HG03045 (cell line): ENCODE data around the gene KIF23.

ENCODE experiments used
- ATAC-seq: cut with Tn5 transposase; IDR thresholded peaks from one replicate; pipeline ENCODE4 v1.9.1; 2021; ENCODE audit warnings: mild to moderate bottlenecking, moderate library complexity; ENCODE audit not compliant: unreplicated experiment

Gene KIF23

GRCh38 chr15:69486481-69487110, 72.4 kb downstream of the KIF23 start:
- no peak for ATAC-seq

GRCh38 chr15:69489073-69489571, 75.0 kb downstream of the KIF23 start:
- ATAC-seq: no peak

GRCh38 chr15:69490356-69491037, 76.3 kb downstream of the KIF23 start:
- ATAC-seq: no peak

- ATAC-seq: no peak
These were observed 76.9 kb downstream of the KIF23 start for GRCh38 chr15:69491038-69491505.

GRCh38 chr15:69493406-69493805, 79.3 kb downstream of the KIF23 start:
- no peak for ATAC-seq

GRCh38 chr15:69496001-69496400, 81.9 kb downstream of the KIF23 start:
- ATAC-seq: no peak

- ATAC-seq: no peak
These were observed 82.9 kb downstream of the KIF23 start for GRCh38 chr15:69497076-69497475.

- no peak for ATAC-seq
These were observed 83.5 kb downstream of the KIF23 start for GRCh38 chr15:69497667-69498066.
